HG02938 (cell line): Measurements from ENCODE around the gene ADGRB2.

Source experiments
- ATAC-seq: cut with Tn5 transposase; IDR thresholded peaks from one replicate; pipeline ENCODE4 v1.9.1; 2021; ENCODE audit warnings: mild to moderate bottlenecking, moderate library complexity; ENCODE audit not compliant: unreplicated experiment

The ADGRB2 gene

DNA sequence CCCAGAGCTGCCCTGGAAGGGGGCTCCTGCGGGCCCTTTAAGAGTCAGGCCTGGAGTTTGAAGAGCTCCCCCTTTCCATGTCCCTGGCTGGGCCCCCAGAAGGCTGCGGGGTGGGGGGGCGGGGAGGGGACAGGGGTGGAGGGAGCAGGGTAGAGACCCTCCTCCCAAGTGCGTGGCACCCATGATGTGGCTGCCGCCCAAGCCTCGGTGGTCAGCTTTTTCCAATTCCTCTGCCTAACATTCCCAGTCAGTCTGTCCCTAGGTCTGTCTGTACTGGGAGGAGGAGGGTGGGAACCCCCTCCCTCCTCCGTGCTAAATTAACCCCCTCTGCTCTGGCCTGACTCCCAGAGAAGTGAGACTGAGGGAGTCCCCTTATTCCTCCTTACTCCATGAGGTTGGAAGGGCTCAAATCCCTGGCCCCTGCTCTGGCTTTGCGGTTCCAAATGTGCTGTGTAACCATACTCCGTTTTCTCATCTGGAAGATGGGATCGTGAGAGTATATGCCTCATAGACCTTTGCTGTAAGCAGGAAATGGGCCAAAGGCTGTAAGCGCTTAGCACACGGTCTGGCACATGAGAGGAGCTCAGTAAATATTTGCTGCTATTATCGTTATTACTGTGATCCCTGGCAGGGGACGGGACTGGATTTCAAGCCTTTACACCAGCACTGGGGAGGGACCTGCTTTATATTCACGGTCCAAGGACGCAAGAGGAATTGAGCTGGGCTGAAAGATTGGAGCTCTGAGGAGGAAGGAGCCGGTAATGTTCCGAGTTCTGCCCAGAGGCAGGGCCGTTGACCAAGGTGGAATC, 59.7 kb downstream of the ADGRB2 start:
- no peak for ATAC-seq

DNA sequence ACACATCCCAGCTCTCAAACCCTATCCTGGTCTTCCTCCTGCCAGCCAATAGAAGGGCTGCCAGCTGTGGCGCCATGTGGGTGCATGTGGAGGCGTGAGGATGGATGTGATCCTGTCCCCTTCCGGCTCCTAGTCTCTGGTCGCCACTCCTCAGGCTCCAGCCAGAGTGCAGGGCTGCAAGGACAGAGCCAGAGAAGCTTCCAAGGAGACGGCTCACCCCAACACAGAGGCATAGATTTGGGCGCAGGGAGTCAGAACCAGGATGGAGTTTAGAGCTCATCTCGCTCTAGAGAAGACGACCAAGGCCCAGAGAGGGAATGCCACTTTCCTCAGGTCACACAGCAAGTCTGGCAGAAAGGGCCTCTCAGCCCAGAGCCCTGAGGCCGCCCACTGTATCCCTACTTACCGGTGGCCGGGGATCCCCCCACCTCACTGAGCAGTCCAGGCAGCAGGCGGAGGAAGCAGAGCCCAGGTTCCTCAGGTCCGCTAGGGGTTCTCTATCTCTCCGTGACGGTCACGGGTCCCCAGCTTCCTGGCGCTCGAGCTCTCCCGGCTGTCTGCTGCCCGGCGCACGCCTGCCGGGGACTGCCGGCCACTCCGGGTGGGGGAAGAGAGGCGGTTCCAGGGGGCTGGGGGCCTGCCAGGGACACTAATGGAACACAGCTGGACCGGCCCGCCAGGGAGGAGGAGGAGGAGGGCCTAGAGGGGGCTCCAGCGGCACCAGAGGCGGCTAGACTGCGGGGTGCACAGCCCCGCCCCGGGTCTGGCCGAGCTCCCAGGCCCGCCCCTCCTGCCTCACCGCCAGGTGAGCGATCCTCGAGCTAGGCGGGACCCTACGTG, 60.5 kb downstream of the ADGRB2 start, which contains the start of gene COL16A1:
TSS of gene COL16A1 (minus strand) at position 587 of the 840 bp plus-strand sequence. CDS start 1,824 bp downstream, outside the sequence.
- no peak for ATAC-seq

DNA sequence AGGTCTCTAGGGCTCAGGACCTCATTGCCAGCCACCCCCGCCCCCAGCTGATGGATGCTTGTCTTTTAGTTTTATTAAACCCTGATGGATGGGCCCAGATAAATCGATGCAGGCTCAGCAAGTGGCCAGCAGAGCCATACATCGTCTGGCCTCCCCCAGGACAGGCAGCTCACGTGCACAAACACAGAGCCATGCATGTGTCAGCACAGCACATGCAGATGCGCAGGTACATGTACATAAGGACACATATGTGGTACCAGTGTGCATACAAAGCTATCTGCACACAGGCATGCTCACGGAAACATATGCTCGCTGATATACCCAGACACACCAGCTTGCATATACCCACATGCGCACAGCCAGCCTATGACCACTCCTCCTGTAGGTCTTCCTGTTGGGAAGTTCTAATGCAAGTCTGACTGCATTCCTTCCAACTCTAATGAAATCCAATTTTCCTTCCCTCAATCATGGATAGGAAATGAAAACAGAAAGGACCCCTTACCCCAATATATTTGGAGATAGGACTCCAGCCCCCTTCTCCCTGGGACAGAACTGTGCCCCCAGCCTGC, 61.2 kb downstream of the ADGRB2 start:
- ATAC-seq = no peak

DNA sequence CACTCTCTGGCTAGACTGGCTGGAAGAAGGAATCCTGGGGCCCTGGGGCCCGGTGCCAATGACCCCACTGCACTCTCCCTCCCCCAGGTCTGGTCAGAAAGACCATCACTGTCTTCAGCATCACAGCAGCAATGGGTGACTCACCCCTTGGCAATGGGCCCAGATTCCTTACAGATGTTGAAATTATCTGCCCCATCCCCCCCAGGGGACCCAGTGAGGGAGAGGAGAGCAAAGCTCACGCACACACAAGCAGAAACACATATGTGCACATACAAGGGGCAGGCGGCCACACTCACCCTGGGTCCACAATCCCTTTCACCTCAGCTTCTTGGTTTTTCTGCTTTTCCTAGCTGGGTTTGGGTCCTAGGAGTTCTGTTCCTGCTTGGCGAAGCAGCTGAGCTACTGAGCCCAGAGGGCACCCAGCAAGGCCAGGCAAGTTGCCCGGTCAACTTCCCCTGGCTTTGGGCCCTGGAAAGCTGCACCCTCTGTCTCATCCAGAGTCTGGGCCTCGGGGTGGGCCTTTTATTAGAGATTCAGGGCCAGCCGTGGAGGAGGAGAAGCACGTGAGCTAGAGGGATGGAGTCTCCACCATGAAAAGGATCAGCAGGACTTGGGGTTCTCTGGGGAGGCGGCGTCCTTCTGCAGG, 62.9 kb downstream of the ADGRB2 start:
- ATAC-seq = no peak

DNA sequence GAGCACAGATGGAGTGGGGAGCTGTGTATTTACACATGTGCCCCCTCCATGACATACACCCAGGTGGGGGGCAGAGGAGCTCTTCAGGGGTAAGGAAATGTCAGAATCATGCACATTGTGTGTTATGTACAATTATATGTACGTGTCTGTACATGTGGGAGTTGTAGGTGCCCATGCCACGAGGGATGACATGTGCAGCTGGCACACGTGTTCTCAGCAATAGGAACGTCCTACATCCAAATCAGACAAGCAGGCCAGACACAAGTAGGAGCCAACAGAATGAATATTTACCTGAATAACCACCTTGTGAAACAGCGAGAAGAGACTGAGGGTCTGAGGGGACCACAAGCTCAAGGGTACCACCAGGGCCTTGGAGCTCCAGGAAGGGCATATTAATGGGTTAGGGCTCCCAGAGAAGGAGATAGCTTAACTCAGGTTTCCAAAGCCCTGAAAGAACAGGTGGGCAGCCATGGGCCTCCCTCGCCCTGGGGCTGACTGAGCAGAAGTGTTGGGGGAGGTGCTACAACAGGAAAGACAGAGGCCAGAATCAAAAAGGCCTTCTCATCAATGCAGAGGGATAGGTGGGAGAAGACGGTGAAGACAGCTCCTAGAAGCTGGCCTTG, 63.6 kb downstream of the ADGRB2 start:
- no peak for ATAC-seq

DNA sequence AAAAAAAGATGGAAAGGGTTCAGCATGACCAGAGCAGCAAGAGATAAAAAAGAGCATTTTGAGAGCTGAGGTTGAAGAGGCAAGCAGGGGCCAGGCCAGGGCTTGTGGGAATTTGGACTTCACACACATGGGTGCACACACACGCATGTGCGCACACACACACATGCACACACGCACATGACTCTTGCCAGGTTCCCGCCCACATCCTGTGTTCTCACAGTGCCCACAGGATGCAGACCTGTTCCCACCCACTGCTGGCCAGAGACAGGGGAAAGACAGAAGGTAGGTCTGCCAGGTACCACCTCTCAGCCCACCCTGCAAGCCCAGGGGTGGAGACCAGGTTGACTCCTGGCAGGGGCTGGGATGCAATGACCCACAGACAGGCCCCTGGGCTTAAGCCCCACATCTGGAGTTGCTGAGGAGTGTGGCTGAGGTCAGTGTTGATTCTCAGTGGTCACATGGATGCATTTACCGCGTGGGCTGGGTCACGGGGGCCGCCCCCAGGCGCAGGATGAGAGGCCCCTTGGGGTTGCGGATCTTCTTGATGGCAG, 64.7 kb downstream of the ADGRB2 start:
- ATAC-seq = no peak

DNA sequence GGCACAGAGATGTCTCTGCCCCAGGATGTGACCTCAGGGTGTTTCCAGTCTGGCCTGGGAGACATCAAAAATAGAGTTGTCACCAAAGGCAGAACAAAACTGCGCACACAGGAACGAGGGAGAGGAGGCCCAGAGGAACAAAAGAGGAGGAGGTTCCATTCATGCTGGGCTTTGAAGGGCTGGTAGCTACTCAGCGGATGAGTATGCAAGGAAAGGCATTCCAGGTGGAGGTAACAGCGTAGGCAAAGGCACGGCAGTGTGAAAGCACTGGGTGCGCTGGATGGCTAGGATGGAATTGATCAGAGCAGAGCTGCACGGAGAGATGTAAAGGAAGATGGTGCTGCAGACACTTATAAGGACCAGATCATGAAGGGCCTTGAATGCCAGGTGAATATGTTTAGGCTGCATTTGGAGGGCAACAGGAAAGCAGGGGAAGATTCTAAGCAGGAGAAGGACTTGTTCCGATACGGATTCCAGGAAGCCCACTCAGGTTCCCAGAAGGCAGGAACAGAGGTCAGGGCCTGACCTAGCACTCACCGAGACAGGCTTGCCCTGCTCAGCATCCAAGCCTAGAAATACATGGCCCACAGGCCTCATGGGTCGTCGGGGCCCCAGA, 66.7 kb downstream of the ADGRB2 start:
- ATAC-seq = no peak

DNA sequence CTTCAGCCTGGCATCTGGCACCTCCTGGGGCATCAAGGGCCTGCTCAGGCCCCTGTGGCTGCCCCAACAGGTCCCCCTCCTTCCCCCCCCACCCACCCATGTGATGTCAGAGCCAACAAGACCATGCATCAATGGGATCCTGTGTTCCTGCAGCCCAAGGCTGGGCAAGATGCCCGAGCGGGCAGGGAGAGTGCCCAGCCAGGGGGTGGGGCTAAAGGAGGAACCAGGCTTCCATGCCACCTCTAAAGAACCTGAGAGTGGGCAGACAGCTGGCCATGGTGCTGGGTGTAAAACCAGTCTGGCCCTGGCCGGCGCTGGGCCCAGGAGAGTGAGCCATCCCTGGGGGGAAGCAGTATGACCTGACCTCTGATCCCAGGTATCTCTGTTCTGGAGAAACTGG, 67.9 kb downstream of the ADGRB2 start:
- no peak for ATAC-seq

DNA sequence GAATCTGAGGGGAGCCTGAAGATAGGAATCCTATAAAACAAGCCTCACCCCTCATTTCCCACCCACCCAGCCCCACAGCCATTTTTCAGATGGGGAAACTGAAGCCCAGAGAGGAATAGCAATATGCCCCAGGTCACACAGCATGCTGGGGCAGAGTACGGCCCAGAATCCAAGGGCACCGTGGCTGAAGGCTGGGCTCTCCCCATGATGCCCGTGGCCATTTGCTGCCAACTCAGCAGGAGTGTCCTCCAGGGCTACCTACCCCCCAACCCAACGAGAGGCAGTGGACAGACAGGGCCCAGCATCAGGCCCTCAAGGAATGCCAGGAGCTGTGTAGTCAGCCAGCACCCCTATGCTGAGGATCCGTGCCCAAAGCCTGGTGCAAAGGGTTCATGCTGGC, 68.8 kb downstream of the ADGRB2 start:
- ATAC-seq = no peak

DNA sequence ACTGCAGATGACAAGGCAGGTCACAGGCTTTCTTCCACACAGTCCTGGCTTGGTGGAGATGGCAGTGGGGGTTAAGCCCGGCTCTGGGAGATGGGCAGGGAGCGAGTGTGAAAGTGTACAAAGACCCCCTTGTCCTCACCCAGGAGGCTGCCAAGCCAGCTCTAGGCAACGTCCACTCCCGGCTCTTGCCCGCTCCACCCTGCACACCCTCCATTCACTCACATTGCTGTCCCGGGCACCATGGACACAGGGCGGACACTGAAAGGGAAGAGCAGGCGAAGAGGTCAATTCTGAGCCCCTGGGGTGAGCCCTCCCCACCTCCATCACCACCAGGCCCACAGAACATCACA, 69.2 kb downstream of the ADGRB2 start:
- no peak for ATAC-seq

DNA sequence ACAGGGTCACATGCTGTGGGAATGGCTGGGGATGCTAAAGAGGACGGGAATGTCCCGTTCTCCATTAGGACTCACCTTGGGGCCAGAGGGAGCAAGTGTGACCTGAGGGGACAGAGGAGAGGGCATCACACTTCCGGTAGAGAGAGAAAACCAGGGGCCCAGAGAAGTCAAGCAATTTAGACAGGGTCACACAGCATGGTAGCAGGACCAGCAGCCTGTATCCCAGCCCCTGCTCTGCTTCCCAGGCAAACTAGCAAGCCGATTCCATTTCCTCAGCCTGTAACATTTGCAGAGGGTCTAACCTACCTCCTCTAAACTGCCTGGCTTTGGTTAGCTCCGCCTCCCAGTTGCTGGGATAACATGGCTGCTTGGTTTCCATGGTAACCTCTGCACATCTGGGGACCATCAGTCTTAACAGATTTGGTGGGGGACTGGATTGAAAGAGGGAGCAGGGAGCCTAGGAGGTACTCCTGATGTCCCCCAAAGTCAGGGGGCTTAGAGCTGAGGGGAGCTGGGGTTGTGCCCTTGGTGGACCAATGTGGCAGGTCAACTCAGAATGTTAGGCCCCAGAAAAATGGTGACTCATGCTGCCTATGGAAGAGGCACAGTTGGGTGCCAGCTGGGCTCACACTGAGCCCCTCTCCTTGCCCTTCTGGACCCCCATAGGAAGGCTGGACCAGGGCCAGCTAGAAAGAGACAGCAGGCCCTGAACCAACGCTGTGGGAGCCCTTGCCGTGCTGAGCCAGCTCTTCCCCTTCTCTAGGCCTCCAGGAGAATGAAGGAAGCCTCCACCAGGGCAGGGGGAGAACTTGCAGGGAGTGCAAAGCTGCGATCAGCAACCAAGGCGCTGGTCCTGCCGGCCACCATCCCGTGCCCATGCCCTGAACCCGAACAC, 69.8 kb downstream of the ADGRB2 start:
- no peak for ATAC-seq

DNA sequence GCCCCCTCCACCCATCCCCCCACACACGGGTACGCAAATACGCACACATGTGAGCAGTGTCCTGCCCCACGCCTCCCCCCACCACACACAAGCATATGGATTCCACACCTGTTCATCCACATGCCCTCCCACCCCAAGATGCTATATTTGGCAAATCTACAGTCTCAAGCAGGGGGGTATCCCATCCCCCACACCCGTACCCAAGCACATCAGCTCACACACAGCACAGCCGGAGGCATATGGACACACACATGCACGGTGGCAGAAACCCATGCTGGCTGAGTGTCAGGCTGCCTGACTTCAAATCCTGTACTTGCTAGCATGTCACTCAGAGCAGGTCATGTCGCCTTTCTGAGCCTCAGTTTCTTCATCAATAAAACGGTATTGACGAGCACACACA, 70.9 kb downstream of the ADGRB2 start:
- ATAC-seq = no peak

DNA sequence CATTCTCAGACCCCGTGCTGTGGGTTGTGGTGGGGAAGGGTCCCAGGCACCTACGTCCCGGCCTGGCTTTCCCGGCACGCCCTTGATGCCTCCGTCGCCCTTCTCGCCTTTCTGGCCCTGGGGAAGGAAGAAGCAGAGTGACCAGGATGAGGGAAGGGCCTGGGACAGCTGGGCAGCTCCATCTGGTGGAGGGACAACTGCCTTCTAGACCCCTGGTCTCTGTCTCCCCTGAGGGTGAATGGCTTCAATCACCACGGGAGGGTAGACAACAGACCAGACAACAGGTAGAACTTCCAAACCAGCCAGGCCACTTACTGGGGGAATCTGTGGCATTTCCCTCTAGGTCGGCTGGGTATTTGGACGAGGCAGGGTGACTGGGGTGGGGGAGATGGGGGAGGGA, 72.2 kb downstream of the ADGRB2 start:
- ATAC-seq = no peak

DNA sequence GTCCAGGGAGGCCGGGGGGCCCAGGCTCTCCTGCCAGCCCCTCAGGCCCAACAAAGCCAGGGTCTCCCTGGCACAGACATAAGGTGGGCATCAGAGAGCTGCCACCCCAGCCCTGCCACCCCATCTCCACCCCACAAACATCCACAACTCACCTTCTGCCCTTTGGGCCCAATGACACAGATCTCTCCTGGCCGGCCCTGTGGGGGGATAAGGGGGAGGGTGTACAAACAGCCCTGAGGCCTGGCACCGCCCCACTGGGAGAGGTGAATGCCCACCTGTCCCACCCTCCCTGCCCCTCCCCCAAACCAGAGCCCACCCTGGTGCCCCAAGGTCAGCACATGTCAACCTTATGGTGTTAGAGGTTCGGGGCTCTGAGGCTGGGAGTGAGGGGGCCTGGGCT, 72.7 kb downstream of the ADGRB2 start:
- no peak for ATAC-seq

DNA sequence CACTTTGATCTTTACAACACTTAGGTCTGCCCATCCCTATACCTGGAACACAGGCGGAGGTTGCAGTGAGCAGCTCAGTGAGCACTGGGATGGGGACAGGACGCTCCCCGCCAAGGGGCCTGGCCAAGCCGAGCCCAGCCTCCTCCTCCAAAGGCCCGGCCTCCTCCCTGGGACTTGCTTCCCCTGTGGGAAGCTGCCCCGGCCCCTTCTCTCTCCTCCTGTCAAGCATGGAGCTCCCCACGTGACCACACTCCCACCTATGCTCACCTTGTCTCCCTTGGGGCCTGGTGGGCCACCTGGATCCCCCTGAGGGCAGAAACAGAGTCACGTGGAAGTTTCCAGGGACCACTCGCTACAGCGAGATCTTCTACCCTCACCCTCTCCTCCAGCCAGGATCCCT, 73.2 kb downstream of the ADGRB2 start:
- no peak for ATAC-seq

DNA sequence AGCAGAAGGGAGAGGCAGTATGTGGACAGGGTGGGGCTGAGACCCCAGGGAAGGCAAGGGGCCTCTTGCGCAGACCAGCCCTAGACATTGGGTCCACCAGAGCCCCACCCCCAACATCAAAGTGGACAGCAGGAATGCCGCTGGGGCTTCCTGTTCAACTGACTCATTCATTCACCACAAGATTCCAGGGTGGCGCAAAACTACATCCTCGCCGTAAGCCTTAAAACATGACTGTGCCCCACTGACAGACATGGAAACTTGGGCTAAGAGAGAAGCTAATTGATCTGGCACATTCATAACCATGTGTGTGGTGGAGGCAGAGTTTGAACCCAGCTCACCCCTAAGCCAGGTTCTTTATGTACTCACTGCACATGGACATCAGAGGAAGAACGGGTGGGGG, 74.3 kb downstream of the ADGRB2 start:
- no peak for ATAC-seq

DNA sequence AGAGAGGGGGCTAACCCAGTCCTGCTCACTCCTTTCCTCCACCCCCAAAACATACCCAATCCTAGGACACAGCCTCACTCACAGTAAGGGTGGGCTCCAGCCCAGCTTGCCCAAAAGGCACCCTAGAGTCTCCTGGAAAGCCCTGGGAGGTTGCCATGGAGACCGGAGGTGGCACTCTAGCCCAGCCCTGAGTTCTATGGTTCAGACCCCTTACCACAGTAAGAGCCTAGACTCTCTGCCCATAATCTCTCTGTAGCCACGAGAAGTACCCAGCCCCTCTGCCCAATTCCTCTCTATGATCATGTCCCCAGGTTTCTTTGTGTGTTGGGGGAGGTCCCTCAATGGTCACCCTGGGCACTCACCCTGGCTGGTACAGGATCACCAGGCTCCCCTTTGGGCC, 74.8 kb downstream of the ADGRB2 start:
- ATAC-seq = no peak

DNA sequence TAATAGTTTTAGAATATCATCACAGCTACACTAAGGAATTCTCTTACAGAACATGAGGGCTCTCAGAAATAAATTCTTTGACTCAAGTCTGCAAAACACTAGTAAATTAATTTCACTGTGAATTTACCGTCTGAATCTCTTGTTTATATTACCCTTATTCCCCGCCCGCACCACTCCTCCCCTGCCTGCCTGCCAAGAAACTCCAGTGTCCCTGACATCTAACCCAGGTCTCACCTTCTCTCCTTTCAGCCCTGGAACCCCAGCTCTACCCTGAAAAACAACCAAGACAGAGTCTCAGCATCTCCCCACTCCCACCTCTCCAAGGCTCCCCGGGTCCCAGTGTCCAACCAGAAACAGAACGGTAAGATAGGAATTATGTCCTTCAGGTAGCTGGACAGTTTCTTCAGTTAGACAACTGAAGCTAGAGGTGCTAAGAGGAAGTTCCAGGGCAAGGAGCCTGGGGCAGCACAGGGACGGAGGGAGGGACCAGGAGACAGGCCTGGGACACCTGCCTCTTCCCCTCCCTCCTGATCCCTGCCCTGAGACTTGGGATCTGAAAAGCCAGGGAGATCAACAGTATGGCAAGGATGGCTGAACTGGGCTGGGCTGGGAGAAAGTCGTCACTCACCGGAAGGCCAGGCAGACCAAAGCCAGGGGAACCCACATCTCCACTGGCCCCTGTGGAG, 75.8 kb downstream of the ADGRB2 start:
- no peak for ATAC-seq

DNA sequence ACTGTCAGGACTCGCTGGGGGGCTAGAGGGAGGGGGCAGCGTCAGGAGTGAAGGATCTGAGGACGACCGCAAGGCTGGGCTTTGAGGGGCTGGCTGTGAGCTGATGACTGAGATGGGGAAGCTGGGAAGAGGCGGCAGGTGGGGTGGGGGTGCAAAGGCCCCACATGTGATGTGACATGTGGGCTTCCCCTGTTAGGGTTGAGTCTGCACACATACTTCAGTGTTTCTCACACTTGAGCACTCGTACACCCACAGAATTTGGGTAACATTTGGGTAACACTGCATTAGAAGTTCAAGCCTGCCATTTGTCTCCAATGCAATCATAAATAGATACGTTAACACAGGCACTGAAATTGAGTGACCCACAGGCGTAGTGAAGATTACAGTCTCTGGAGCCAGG, 76.5 kb downstream of the ADGRB2 start:
- no peak for ATAC-seq
